H9 (cell line): Measurements from ENCODE around the gene MT1F. TPM values are rescaled to one million over a fixed set of nuclear protein-coding genes. Genes with fewer than 3 reads are reported as not detected.

Source experiments
- DNase-seq: peaks from one replicate; pipeline ENCODE4 v3.0.0-alpha.2; 2017
- H2AFZ ChIP-seq: one replicate; pipeline ENCODE4 v1.6.1; 2013; ENCODE audit warnings: mild to moderate bottlenecking, low read length, control low read depth, moderate library complexity
- H2AK5ac ChIP-seq: 2 replicates; pipeline ENCODE4 v1.6.1; 2013; ENCODE audit warnings: low read length, control low read depth, mixed read lengths; ENCODE audit not compliant: insufficient read length
- H2BK120ac ChIP-seq: one replicate; pipeline ENCODE4 v1.6.1; 2013; ENCODE audit warnings: low read depth, mild to moderate bottlenecking, low read length, control low read depth, inconsistent platforms; ENCODE audit not compliant: poor library complexity, severe bottlenecking
- H2BK12ac ChIP-seq: 2 replicates; pipeline ENCODE4 v1.6.1; 2013; ENCODE audit warnings: low read length, control low read depth, mixed read lengths, low read depth; ENCODE audit not compliant: insufficient read length
- H2BK15ac ChIP-seq: 2 replicates; pipeline ENCODE4 v1.6.1; 2013; ENCODE audit warnings: low read depth, low read length, control low read depth
- H2BK20ac ChIP-seq: one replicate; pipeline ENCODE4 v1.6.1; 2013; ENCODE audit warnings: low read depth, mild to moderate bottlenecking, low read length, control low read depth, inconsistent platforms; ENCODE audit not compliant: poor library complexity, severe bottlenecking
- H2BK5ac ChIP-seq: 2 replicates; pipeline ENCODE4 v1.6.1; 2013; ENCODE audit warnings: low read length, control low read depth, mixed read lengths; ENCODE audit not compliant: insufficient read length
- H3K14ac ChIP-seq: 2 replicates; pipeline ENCODE4 v1.6.1; 2013; ENCODE audit warnings: low read length, control low read depth; ENCODE audit not compliant: insufficient read depth
- H3K18ac ChIP-seq: 2 replicates; pipeline ENCODE4 v1.6.1; 2013; ENCODE audit warnings: low read depth, mild to moderate bottlenecking, mixed read lengths, low read length, control low read depth; ENCODE audit not compliant: insufficient read length
- H3K23ac ChIP-seq: 2 replicates; pipeline ENCODE4 v1.6.1; 2013; ENCODE audit warnings: low read length, control low read depth, mixed read lengths, low read depth; ENCODE audit not compliant: insufficient read length
- H3K23me2 ChIP-seq: 2 replicates; pipeline ENCODE4 v1.6.1; 2013; ENCODE audit warnings: low read depth, mild to moderate bottlenecking, mixed read lengths, low read length, control low read depth; ENCODE audit not compliant: insufficient read length, poor library complexity, severe bottlenecking
- H3K27ac ChIP-seq: 2 replicates; pipeline ENCODE4 v1.5.1; 2013; ENCODE audit warnings: low read length, control low read depth, mixed read lengths, low read depth; ENCODE audit not compliant: insufficient read length
- H3K27me3 ChIP-seq: 2 replicates; pipeline ENCODE4 v1.6.1; 2013; ENCODE audit warnings: low read length, control low read depth, inconsistent platforms; ENCODE audit not compliant: insufficient read depth
- H3K4ac ChIP-seq: 2 replicates; pipeline ENCODE4 v1.6.1; 2013; ENCODE audit warnings: low read depth, mild to moderate bottlenecking, control low read depth, inconsistent platforms, low read length, moderate library complexity
- H3K4me1 ChIP-seq: 2 replicates; pipeline ENCODE4 v1.6.1; 2013; ENCODE audit warnings: low read length, control low read depth, inconsistent platforms; ENCODE audit not compliant: insufficient read depth
- H3K4me2 ChIP-seq: 2 replicates; pipeline ENCODE4 v1.6.1; 2013; ENCODE audit warnings: low read length, control low read depth, mixed read lengths; ENCODE audit not compliant: insufficient read length, insufficient read depth
- H3K56ac ChIP-seq: 2 replicates; pipeline ENCODE4 v1.6.1; 2013; ENCODE audit warnings: low read depth, mild to moderate bottlenecking, mixed read lengths, low read length, control low read depth; ENCODE audit not compliant: insufficient read length
- H3K79me1 ChIP-seq: 2 replicates; pipeline ENCODE4 v1.6.1; 2013; ENCODE audit warnings: low read depth, mild to moderate bottlenecking, moderate library complexity, low read length, control low read depth, inconsistent platforms; ENCODE audit not compliant: insufficient read depth, poor library complexity, severe bottlenecking
- H3K79me2 ChIP-seq: 2 replicates; pipeline ENCODE4 v1.6.1; 2013; ENCODE audit warnings: low read length, control low read depth, inconsistent platforms; ENCODE audit not compliant: insufficient read depth
- H3K9ac ChIP-seq: 2 replicates; pipeline ENCODE4 v1.6.1; 2013; ENCODE audit warnings: low read length, control low read depth, mixed read lengths; ENCODE audit not compliant: insufficient read length; ENCODE audit errors: extremely low read depth
- H3K9me3 ChIP-seq: one replicate; pipeline ENCODE4 v1.6.1; 2013; ENCODE audit warnings: low read depth, low read length, inconsistent platforms; ENCODE audit not compliant: control insufficient read depth
- H3T11ph ChIP-seq: one replicate; pipeline ENCODE4 v1.6.1; 2013; ENCODE audit warnings: mild to moderate bottlenecking, low read length, control low read depth, inconsistent platforms
- H4K20me1 ChIP-seq: one replicate; pipeline ENCODE4 v1.6.1; 2013; ENCODE audit not compliant: control insufficient read depth, insufficient read length, insufficient read depth
- H4K5ac ChIP-seq: 2 replicates; pipeline ENCODE4 v1.6.1; 2013; ENCODE audit warnings: low read depth, mild to moderate bottlenecking, mixed read lengths, low read length, control low read depth; ENCODE audit not compliant: insufficient read length
- H4K8ac ChIP-seq: replicated peaks from 2 replicates; pipeline ENCODE4 v1.6.1; 2013; ENCODE audit warnings: low read length, control low read depth, mixed read lengths, low read depth; ENCODE audit not compliant: insufficient read length
- H4K91ac ChIP-seq: 2 replicates; pipeline ENCODE4 v1.6.1; 2013; ENCODE audit warnings: low read depth, mild to moderate bottlenecking, moderate library complexity, mixed read lengths, low read length, control low read depth; ENCODE audit not compliant: insufficient read length
- H3K27ac Mint-ChIP-seq, 3 experiments: 2 replicates in 2 of 3; 3 replicates in 1 of 3; pipeline ENCODE4 v1.8.0; 2020 to 2021; ENCODE audit warnings: mixed read lengths in 3 of 3, mild to moderate bottlenecking in 1 of 3, moderate library complexity in 1 of 3
- H3K27me3 Mint-ChIP-seq: 2 replicates; pipeline ENCODE4 v1.8.0; 2021; ENCODE audit warnings: low read depth, mild to moderate bottlenecking, moderate library complexity, mixed read lengths
- H3K36me3 Mint-ChIP-seq, 3 experiments: 2 replicates in 2 of 3; 3 replicates in 1 of 3; pipeline ENCODE4 v1.8.0; 2020 to 2021; ENCODE audit warnings: low read depth in 3 of 3, mixed read lengths in 3 of 3; ENCODE audit not compliant: insufficient read depth in 1 of 3
- H3K4me1 Mint-ChIP-seq, 2 experiments: 2 replicates each; pipeline ENCODE4 v1.8.0; 2020; ENCODE audit warnings: mixed read lengths in 2 of 2
- H3K4me3 Mint-ChIP-seq, 2 experiments: 2 replicates in 1 of 2; 3 replicates in 1 of 2; pipeline ENCODE4 v1.8.0; 2020 to 2021; ENCODE audit warnings: mild to moderate bottlenecking in 2 of 2, mixed read lengths in 2 of 2, moderate library complexity in 1 of 2
- H3K9me3 Mint-ChIP-seq, 2 experiments: 2 replicates in 1 of 2; 3 replicates in 1 of 2; pipeline ENCODE4 v1.8.0; 2020; ENCODE audit warnings: mild to moderate bottlenecking in 2 of 2, mixed read lengths in 2 of 2, moderate library complexity in 1 of 2
- WGBS: extraction: QIAGEN DNeasy Blood & Tissue Kit; methylation state at CpG from one replicate; pipeline ENCODE4 v1.1.7; 2013; ENCODE audit warnings: missing lambda C conversion rate, low lambda C conversion rate, mixed read lengths; ENCODE audit not compliant: insufficient read length; ENCODE audit errors: extremely low coverage; 5-methylcytosine and 5-hydroxymethylcytosine counted together
- total RNA-seq: library from RNA; stranded (reverse); gene quantifications from 2 replicates; pipeline ENCODE4 v1.2.1, GENCODE V29; 2021
- TF ChIP-seq, protein P1 (sequence below): fragments of 200-600 bp; sonication (generic); conservative IDR thresholded peaks from 3 replicates; pipeline ENCODE4 v1.8.0; 2021; ENCODE audit warnings: antibody characterized with exemption, mild to moderate bottlenecking

The MT1F gene
- total RNA-seq, 1 experiment from 2014 or later = 26.1 TPM

DNA sequence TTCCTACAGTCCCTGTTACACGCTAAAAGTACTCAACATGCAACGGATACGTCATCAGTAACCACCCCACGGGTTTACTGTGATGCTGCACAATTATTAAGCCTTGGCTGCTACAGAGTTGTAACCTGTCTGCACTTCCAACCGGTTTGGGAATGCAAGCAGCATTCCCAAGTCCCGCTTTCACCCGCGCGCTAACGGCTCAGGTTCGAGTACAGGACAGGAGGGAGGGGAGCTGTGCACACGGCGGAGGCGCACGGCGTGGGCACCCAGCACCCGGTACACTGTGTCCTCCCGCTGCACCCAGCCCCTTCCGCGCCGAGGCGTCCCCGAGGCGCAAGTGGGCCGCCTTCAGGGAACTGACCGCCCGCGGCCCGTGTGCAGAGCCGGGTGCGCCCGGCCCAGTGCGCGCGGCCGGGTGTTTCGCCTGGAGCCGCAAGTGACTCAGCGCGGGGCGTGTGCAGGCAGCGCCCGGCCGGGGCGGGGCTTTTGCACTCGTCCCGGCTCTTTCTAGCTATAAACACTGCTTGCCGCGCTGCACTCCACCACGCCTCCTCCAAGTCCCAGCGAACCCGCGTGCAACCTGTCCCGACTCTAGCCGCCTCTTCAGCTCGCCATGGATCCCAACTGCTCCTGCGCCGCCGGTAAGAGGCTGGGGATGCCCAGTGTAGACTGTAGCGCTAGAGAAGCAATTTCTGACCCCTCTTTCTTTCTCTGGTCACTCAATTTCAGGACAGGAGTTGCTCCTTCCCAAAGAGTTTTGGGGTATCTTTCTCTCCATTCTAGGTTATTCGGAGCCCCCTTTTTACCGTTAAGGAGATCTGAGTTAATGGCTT, 49.5 kb upstream of the MT1F start, which contains the start of gene MT2A:
Gene MT2A, plus strand, starts transcription at position 542 of the 833 bp plus-strand sequence. Its CDS starts 72 bp downstream, at position 614.
- H2BK20ac ChIP-seq = no peak within 1 kb of the TSS
- no peak within 1 kb of the TSS for H3K27ac Mint-ChIP-seq
- no peaks in the 10 kb centered on the region for H4K20me1 ChIP-seq
- no peak within 1 kb of the TSS for H2BK12ac ChIP-seq
- H3K27me3 Mint-ChIP-seq = peaks cover 75% of the 10 kb centered on the region
- peaks cover 21% of the 10 kb centered on the region; the same call in 1 of the 2 replicates for H3K27me3 ChIP-seq
- H3K79me2 ChIP-seq = no peaks in the 10 kb centered on the region
- no peak within 1 kb of the TSS for H2BK5ac ChIP-seq
- H3K27ac ChIP-seq = no peak within 1 kb of the TSS
- TF ChIP-seq, protein P1, sequence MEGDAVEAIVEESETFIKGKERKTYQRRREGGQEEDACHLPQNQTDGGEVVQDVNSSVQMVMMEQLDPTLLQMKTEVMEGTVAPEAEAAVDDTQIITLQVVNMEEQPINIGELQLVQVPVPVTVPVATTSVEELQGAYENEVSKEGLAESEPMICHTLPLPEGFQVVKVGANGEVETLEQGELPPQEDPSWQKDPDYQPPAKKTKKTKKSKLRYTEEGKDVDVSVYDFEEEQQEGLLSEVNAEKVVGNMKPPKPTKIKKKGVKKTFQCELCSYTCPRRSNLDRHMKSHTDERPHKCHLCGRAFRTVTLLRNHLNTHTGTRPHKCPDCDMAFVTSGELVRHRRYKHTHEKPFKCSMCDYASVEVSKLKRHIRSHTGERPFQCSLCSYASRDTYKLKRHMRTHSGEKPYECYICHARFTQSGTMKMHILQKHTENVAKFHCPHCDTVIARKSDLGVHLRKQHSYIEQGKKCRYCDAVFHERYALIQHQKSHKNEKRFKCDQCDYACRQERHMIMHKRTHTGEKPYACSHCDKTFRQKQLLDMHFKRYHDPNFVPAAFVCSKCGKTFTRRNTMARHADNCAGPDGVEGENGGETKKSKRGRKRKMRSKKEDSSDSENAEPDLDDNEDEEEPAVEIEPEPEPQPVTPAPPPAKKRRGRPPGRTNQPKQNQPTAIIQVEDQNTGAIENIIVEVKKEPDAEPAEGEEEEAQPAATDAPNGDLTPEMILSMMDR = no peak
- 0 out of 2 replicates have a peak within 1 kb of the TSS, but pooled peaks have one; percentile 42 for H3K14ac ChIP-seq
- H2AK5ac ChIP-seq = no peak within 1 kb of the TSS
- no peak within 1 kb of the TSS for H2AFZ ChIP-seq
- WGBS = no CpG with 5 or more reads among the region's 62 CpGs
- H4K91ac ChIP-seq = no peak within 1 kb of the TSS
- H3K9ac ChIP-seq = no peak within 1 kb of the TSS
- no peaks in the 10 kb centered on the region for H3K36me3 Mint-ChIP-seq
- H3K4me2 ChIP-seq = peak within 1 kb of the TSS; percentile 73
- peak within 1 kb of the TSS; percentile 65 to 84 for H3K4me3 Mint-ChIP-seq
- H3K9me3 Mint-ChIP-seq = no peaks in the 10 kb centered on the region
- H4K8ac ChIP-seq = no peak within 1 kb of the TSS
- no peak within 1 kb of the TSS for H3K18ac ChIP-seq
- no peak within 1 kb of the TSS for H3T11ph ChIP-seq
- peaks cover 29 to 35% of the 10 kb centered on the region in 2 experiments for H3K4me1 Mint-ChIP-seq
- H3K79me1 ChIP-seq = no peaks in the 10 kb centered on the region
- no peak within 1 kb of the TSS for H4K5ac ChIP-seq
- peaks cover 8% of the 10 kb centered on the region for H3K23me2 ChIP-seq
- peaks cover 6% of the 10 kb centered on the region; the same call in 1 of the 2 replicates for H3K4me1 ChIP-seq
- no peak within 1 kb of the TSS for H2BK15ac ChIP-seq
- no peak within 1 kb of the TSS for H3K56ac ChIP-seq
- no peaks in the 10 kb centered on the region for H3K9me3 ChIP-seq
- no peak within 1 kb of the TSS for H2BK120ac ChIP-seq
- no peak within 1 kb of the TSS for H3K4ac ChIP-seq
- peak; percentile 85 for DNase-seq
- no peak within 1 kb of the TSS for H3K23ac ChIP-seq
